Astrocyte (in vitro differentiated cells and primary cell): ENCODE results near the gene PSENEN. TPM values are rescaled to one million over a fixed set of nuclear protein-coding genes. Genes with fewer than 3 reads are reported as not detected.
A peak's percentile ranks its signal among the peaks of the same experiment; 100 is the strongest.

Experiments used
- DNase-seq: peaks from one replicate; pipeline ENCODE4 v3.0.0-alpha.2; 2010; ENCODE audit warnings: low read depth
- FAIRE-seq: peaks from 2 replicates; lab custom pipeline; 2011; peaks lifted over from hg19 to GRCh38; lab: Jason Lieb, UNC
- H2AFZ ChIP-seq: 2 replicates; pipeline ENCODE4 v1.6.0; 2012; ENCODE audit warnings: low read depth, low read length, inconsistent platforms
- H3K27ac ChIP-seq: 2 replicates; pipeline ENCODE4 v1.5.1; 2011; ENCODE audit warnings: low read depth, low read length, inconsistent platforms
- H3K27me3 ChIP-seq: 2 replicates; pipeline ENCODE4 v1.6.0; 2011; ENCODE audit warnings: low read length, inconsistent platforms; ENCODE audit not compliant: insufficient read depth
- H3K36me3 ChIP-seq: 2 replicates; pipeline ENCODE4 v1.5.1; 2011; ENCODE audit warnings: low read length, inconsistent platforms; ENCODE audit not compliant: insufficient read depth
- H3K4me1 ChIP-seq: 2 replicates; pipeline ENCODE4 v1.5.1; 2011; ENCODE audit warnings: low read length, inconsistent platforms; ENCODE audit not compliant: insufficient read depth
- H3K4me2 ChIP-seq: 2 replicates; pipeline ENCODE4 v1.6.0; 2012; ENCODE audit warnings: low read length, inconsistent platforms
- H3K4me3 ChIP-seq: 2 replicates; pipeline ENCODE4 v1.5.1; 2011; ENCODE audit warnings: low read depth, mild to moderate bottlenecking, low read length, inconsistent platforms; ENCODE audit not compliant: insufficient read depth
- H3K79me2 ChIP-seq: 2 replicates; pipeline ENCODE4 v1.6.0; 2012; ENCODE audit warnings: mild to moderate bottlenecking, low read length, inconsistent platforms; ENCODE audit not compliant: insufficient read depth
- H3K9ac ChIP-seq: 2 replicates; pipeline ENCODE4 v1.6.0; 2012; ENCODE audit warnings: mild to moderate bottlenecking, low read length, inconsistent platforms
- H3K9me3 ChIP-seq: 2 replicates; pipeline ENCODE4 v1.5.1; 2012; ENCODE audit warnings: low read depth, mild to moderate bottlenecking, low read length, inconsistent platforms; ENCODE audit not compliant: insufficient read depth
- H4K20me1 ChIP-seq: 2 replicates; pipeline ENCODE4 v1.6.0; 2012; ENCODE audit warnings: low read length, inconsistent platforms; ENCODE audit not compliant: insufficient read depth
- H3K27ac Mint-ChIP-seq: one replicate; pipeline ENCODE4 v1.8.0; 2021; ENCODE audit warnings: mild to moderate bottlenecking, mixed read lengths; ENCODE audit not compliant: unreplicated experiment
- H3K27me3 Mint-ChIP-seq: one replicate; pipeline ENCODE4 v1.8.0; 2021; ENCODE audit warnings: low read depth, mixed read lengths; ENCODE audit not compliant: unreplicated experiment
- H3K36me3 Mint-ChIP-seq: one replicate; pipeline ENCODE4 v1.8.0; 2021; ENCODE audit warnings: low read depth, mixed read lengths; ENCODE audit not compliant: unreplicated experiment
- H3K4me1 Mint-ChIP-seq: one replicate; pipeline ENCODE4 v1.8.0; 2021; ENCODE audit warnings: low read depth, mixed read lengths; ENCODE audit not compliant: unreplicated experiment
- H3K4me3 Mint-ChIP-seq: one replicate; pipeline ENCODE4 v1.8.0; 2021; ENCODE audit warnings: mild to moderate bottlenecking, moderate library complexity, mixed read lengths; ENCODE audit not compliant: unreplicated experiment
- H3K9me3 Mint-ChIP-seq: one replicate; pipeline ENCODE4 v1.8.0; 2021; ENCODE audit warnings: mild to moderate bottlenecking, mixed read lengths; ENCODE audit not compliant: unreplicated experiment
- EZH2 ChIP-seq: IDR thresholded peaks from 2 replicates; pipeline ENCODE4 v1.6.1; 2012; ENCODE audit warnings: mild to moderate bottlenecking, low read length, inconsistent platforms; ENCODE audit not compliant: insufficient read depth
- total RNA-seq: library from RNA; stranded (reverse); gene quantifications from 2 replicates; pipeline ENCODE4 v1.2.1, GENCODE V29; 2021
- TF ChIP-seq, protein P1 (sequence below): IDR thresholded peaks from 2 replicates; pipeline ENCODE4 v1.5.1; 2011; ENCODE audit warnings: low read depth, mild to moderate bottlenecking, inconsistent platforms, low read length, moderate library complexity; ENCODE audit not compliant: insufficient read depth

The PSENEN gene
- total RNA-seq, 1 donor from 2014 or later: 100 TPM

DNA sequence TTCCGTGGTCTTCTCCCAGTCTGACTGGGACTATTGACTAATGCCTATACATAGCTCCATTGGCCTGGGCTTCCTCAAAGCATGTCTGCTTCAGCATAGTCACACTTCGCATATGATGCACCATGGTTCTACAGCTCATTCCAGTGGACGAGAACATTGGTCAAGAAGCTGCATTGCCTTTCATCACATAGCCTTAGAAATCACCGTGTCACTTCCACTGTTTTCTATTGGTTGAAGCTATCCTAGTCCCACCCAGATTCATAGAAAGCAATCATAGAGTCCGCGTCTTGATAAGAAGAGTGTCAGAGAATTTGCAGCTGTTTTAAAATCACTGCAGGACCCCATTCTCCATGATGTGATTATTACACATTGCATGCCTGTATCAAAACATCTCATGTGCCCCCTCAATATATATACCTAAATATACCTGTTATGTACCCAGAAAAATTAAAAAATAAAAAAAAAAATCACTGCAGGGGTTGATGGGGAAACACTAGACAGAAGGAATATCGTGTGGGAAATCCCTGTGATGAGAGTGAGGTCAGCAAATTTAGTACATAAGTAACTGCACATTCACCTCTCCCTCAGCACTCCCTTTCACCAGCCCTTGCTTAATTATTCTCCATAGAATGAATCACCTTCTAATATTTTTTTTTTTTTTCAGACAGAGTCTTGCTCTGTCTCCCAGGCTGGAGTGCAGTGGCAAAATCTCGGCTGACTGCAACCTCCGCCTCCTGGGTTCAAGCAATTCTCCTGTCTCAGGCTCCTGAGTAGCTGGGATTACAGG, 27.8 kb downstream of the PSENEN start:
- H3K27ac ChIP-seq: no peak overlapping the region
- H4K20me1 ChIP-seq: peaks cover 9% of the 10 kb centered on the region
- H3K9ac ChIP-seq: no peak overlapping the region
- no peaks in the 10 kb centered on the region for H3K27me3 ChIP-seq
- H3K27me3 Mint-ChIP-seq: peaks cover 15% of the 10 kb centered on the region
- no peak overlapping the region for H3K4me3 Mint-ChIP-seq
- H3K79me2 ChIP-seq: peaks cover 5% of the 10 kb centered on the region
- H2AFZ ChIP-seq: no peak overlapping the region
- H3K4me2 ChIP-seq: no peak overlapping the region
- peaks cover 7% of the 10 kb centered on the region for H3K4me1 Mint-ChIP-seq
- peaks cover 4% of the 10 kb centered on the region for H3K9me3 Mint-ChIP-seq
- peaks cover 2% of the 10 kb centered on the region for H3K36me3 ChIP-seq
- no peak for TF ChIP-seq EZH2
- TF ChIP-seq, protein P1, sequence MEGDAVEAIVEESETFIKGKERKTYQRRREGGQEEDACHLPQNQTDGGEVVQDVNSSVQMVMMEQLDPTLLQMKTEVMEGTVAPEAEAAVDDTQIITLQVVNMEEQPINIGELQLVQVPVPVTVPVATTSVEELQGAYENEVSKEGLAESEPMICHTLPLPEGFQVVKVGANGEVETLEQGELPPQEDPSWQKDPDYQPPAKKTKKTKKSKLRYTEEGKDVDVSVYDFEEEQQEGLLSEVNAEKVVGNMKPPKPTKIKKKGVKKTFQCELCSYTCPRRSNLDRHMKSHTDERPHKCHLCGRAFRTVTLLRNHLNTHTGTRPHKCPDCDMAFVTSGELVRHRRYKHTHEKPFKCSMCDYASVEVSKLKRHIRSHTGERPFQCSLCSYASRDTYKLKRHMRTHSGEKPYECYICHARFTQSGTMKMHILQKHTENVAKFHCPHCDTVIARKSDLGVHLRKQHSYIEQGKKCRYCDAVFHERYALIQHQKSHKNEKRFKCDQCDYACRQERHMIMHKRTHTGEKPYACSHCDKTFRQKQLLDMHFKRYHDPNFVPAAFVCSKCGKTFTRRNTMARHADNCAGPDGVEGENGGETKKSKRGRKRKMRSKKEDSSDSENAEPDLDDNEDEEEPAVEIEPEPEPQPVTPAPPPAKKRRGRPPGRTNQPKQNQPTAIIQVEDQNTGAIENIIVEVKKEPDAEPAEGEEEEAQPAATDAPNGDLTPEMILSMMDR: no peak
- FAIRE-seq (no peak), DNase-seq (peak; percentile 12)
- H3K27ac Mint-ChIP-seq: no peak overlapping the region
- H3K4me1 ChIP-seq: peaks cover 13% of the 10 kb centered on the region
- H3K9me3 ChIP-seq: no peaks in the 10 kb centered on the region
- H3K36me3 Mint-ChIP-seq: no peaks in the 10 kb centered on the region
- H3K4me3 ChIP-seq: no peak overlapping the region

DNA sequence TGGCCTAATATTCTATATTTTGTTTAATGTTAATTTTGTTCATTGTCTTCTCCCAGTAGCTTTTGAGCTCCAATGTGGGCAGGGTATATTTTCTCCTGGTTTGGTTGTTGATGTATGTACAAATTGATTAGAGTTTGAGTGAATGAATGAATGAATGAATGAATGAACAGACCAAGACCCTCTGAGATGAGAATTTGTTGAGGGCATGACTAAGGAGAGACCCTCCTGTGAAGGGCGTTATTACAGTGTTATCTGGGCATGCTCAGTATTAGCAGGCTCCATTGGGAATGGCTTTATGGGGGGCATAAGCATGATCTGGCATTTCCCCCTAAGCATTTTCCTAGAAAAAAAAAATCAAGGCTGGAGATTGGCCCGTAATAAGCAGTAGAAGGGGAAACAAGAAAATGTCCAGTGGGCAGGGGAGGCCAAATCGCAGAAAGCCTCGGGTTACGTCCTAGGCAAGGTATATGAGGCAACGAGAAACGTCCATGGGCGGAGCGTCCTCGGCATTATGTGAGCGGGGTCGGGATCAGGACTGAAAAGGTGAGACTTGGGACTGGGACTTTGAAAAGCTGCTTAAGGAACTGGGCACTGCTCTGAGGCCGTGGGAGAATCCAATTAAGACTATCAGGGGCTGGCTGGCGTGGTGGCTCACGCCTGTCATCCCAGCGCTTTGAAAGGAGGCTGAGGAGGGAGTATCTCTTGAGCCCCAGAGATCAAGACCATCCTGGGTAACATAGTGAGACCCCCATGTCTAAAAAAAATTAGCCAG, 29.0 kb downstream of the PSENEN start:
- Histone ChIP-seq H3K9ac (no peak overlapping the region), H3K79me2 (peaks cover 5% of the 10 kb centered on the region), H4K20me1 (peaks cover 9% of the 10 kb centered on the region), H3K4me2 (peak overlapping the region; percentile 93), H2AFZ (peak overlapping the region; percentile 23), H3K27ac (no peak overlapping the region), H3K27me3 (no peaks in the 10 kb centered on the region), H3K4me1 (peaks cover 13% of the 10 kb centered on the region), H3K4me3 (peak overlapping the region; percentile 61), H3K9me3 (no peaks in the 10 kb centered on the region), H3K36me3 (no peaks in the 10 kb centered on the region)
- TF ChIP-seq, protein P1: no peak
- TF ChIP-seq EZH2: no peak
- Mint-ChIP-seq H3K27ac (peak overlapping the region; percentile 88), H3K36me3 (no peaks in the 10 kb centered on the region), H3K9me3 (peaks cover 4% of the 10 kb centered on the region), H3K4me3 (peak overlapping the region; percentile 84), H3K4me1 (peaks cover 7% of the 10 kb centered on the region), H3K27me3 (peaks cover 15% of the 10 kb centered on the region)
- FAIRE-seq (no peak), DNase-seq (no peak)
